Measurements from ENCODE around the gene STK32B.

STK32B gene

DNA sequence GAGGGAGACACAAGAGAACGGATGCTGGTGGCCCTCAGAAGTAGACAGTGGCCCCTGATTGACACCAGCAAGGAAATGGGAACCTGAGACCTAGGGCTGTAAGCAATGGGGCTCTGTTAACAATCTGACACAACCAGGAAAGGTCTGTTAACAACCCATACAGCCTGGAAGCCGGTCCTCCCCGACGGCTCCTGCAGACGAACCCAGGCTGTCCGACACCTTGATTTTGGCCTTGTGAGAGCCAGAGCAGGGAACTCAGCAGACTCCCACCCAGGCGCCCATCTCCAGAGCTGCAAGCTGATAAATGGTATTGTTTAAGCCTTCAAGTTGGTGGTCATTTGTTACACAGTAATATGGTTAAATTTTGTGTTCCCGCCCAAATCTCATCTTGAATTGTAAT is 21.8 kb upstream of the STK32B start:
- no peaks in the 10 kb centered on the region for H3K36me3 ChIP-seq (ENCODE audit: control insufficient read depth in 2 of 2, insufficient read depth in 2 of 2, low read length in 2 of 2)
- no peak overlapping the region for H3K4me3 ChIP-seq (ENCODE audit: low read length in 2 of 2)
- H3K9ac ChIP-seq (ENCODE audit: low read length in 2 of 2), result no peak overlapping the region
- H3K9me3 ChIP-seq (ENCODE audit: control insufficient read depth in 2 of 2, low read length in 2 of 2), result no peaks in the 10 kb centered on the region
- no peaks in the 10 kb centered on the region for H3K27me3 ChIP-seq (ENCODE audit: control insufficient read depth in 1 of 2, insufficient read depth in 2 of 2, low read length in 2 of 2)
- H3K4me1 ChIP-seq (ENCODE audit: control insufficient read depth, insufficient read depth, low read length), result peaks cover 13% of the 10 kb centered on the region
- no peak overlapping the region for H3K27ac ChIP-seq (ENCODE audit: low read length)

DNA sequence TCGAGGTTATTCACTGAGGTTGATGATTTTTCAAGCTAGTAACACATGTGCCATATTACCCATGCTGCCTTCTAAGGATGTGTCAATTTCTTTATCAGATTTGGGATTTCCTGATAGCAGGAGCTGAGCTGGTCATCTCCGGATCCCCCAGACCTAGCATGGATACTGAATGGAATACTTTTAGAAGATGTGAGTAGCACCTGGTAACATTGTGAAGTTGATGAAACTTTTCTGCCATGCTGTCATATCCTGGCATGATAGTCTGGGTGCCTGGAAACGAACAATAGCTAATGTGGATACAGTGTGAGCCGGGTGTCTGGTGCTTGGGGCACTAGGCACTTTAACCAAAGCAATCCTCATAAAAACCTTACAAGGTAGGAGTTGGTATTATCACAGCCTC is 21.1 kb upstream of the STK32B start:
- Histone ChIP-seq H3K9me3 (ENCODE audit: control insufficient read depth in 2 of 2, low read length in 2 of 2) (no peaks in the 10 kb centered on the region), H3K27me3 (ENCODE audit: control insufficient read depth in 1 of 2, insufficient read depth in 2 of 2, low read length in 2 of 2) (no peaks in the 10 kb centered on the region), H3K27ac (ENCODE audit: low read length) (no peak overlapping the region), H3K4me3 (ENCODE audit: low read length in 2 of 2) (no peak overlapping the region), H3K36me3 (ENCODE audit: control insufficient read depth in 2 of 2, insufficient read depth in 2 of 2, low read length in 2 of 2) (no peaks in the 10 kb centered on the region), H3K9ac (ENCODE audit: low read length in 2 of 2) (no peak overlapping the region), H3K4me1 (ENCODE audit: control insufficient read depth, insufficient read depth, low read length) (peaks cover 19% of the 10 kb centered on the region)

DNA sequence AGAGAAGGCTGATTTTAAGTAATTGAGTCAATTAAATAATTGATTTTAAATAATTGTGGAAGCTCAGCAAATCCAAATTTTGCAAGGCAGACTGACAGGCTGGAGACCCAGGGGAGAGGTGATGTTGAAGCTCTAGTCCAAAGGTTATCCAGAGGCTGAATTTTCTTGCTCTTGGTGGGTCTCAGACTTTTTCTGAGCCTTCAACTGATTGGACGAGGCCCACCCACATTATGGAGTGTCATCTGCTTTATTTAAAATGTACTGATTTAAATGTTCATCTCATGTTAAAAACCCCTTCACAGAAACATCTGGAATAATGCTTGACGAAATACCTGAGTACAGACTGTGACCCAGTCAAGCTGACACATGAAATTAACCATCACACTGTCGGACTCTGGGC is 20.4 kb upstream of the STK32B start:
- peaks cover 19% of the 10 kb centered on the region for H3K4me1 ChIP-seq (ENCODE audit: control insufficient read depth, insufficient read depth, low read length)
- no peak overlapping the region for H3K4me3 ChIP-seq (ENCODE audit: low read length in 2 of 2)
- no peaks in the 10 kb centered on the region for H3K27me3 ChIP-seq (ENCODE audit: control insufficient read depth in 1 of 2, insufficient read depth in 2 of 2, low read length in 2 of 2)
- H3K36me3 ChIP-seq (ENCODE audit: control insufficient read depth in 2 of 2, insufficient read depth in 2 of 2, low read length in 2 of 2), result no peaks in the 10 kb centered on the region
- no peak overlapping the region for H3K9ac ChIP-seq (ENCODE audit: low read length in 2 of 2)
- no peak overlapping the region for H3K27ac ChIP-seq (ENCODE audit: low read length)
- no peaks in the 10 kb centered on the region for H3K9me3 ChIP-seq (ENCODE audit: control insufficient read depth in 2 of 2, low read length in 2 of 2)

DNA sequence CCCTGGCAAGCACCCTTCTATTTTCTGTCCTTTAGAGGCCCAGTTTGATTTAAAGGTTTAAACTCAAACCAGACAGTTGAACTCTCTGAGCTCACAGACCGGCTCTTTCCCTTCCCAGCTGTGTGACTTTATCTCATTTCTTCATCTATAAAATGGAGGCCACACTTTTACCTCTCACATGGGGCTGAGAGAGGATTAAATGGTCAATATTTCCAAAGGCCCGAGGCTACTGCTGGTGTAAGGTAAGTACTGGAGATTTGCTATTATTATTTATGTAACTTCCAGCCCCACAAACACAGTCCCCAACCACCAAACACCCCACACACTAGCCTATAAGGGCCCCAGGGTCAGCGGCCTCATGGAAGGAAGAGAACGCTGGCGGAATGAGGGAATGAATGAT is 18.5 kb upstream of the STK32B start:
- Histone ChIP-seq H3K4me3 (ENCODE audit: low read length in 2 of 2) (no peak overlapping the region), H3K36me3 (ENCODE audit: control insufficient read depth in 2 of 2, insufficient read depth in 2 of 2, low read length in 2 of 2) (no peaks in the 10 kb centered on the region), H3K4me1 (ENCODE audit: control insufficient read depth, insufficient read depth, low read length) (peaks cover 24% of the 10 kb centered on the region), H3K9ac (ENCODE audit: low read length in 2 of 2) (no peak overlapping the region), H3K27me3 (ENCODE audit: control insufficient read depth in 1 of 2, insufficient read depth in 2 of 2, low read length in 2 of 2) (no peaks in the 10 kb centered on the region), H3K9me3 (ENCODE audit: control insufficient read depth in 2 of 2, low read length in 2 of 2) (no peaks in the 10 kb centered on the region), H3K27ac (ENCODE audit: low read length) (no peak overlapping the region)

DNA sequence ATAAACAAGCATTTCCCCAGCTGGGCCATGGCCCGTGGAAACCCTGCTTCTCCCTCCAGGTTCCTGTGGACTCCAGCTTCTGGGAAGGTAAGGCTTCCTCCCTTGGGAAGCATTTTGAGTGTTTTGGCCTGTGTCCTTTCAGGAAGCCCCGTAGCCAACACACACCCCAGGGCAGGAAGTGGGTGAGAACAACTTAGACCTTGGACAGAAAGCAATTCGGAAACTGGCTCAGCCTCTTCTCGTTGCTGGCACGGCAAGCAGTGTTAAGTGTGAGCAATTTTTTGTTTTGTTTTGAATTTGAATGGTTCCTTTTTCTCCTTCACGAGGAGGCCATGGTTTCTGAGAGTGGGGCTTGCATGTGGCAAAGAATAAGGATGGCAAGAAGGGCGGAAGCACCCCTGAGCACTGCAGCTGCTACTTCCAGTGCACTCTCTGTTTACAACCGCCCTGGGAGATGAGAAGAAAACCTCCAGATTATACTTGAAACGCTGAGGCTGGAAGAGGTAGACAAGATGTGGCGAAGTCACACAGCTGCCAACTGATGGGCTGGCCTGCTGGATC is 17.9 kb upstream of the STK32B start:
- Histone ChIP-seq H3K27me3 (ENCODE audit: control insufficient read depth in 1 of 2, insufficient read depth in 2 of 2, low read length in 2 of 2) (no peaks in the 10 kb centered on the region), H3K36me3 (ENCODE audit: control insufficient read depth in 2 of 2, insufficient read depth in 2 of 2, low read length in 2 of 2) (no peaks in the 10 kb centered on the region), H3K27ac (ENCODE audit: low read length) (peak overlapping the region; percentile 49), H3K4me1 (ENCODE audit: control insufficient read depth, insufficient read depth, low read length) (peaks cover 29% of the 10 kb centered on the region), H3K9me3 (ENCODE audit: control insufficient read depth in 2 of 2, low read length in 2 of 2) (no peaks in the 10 kb centered on the region), H3K4me3 (ENCODE audit: low read length in 2 of 2) (no peak overlapping the region), H3K9ac (ENCODE audit: low read length in 2 of 2) (no peak overlapping the region)

DNA sequence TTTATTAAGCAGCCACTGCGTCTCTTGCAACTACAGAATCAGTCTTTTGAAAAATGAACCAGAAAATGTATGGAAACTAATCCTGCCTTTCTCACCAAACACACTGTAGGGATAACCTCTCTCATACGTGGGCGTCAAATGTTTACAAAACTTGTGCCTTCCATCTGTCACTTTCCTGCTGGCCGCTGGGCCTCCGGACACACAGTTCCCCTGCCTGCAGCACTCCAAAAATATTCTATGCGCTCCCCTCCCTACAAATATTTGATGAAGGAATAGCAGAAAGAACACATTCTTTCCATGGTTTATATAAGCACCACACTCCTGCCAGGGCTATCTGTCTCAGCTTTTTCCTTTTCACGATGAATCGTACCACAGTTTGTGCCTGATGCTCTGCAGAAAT is 17.1 kb upstream of the STK32B start:
- no peaks in the 10 kb centered on the region for H3K9me3 ChIP-seq (ENCODE audit: control insufficient read depth in 2 of 2, low read length in 2 of 2)
- H3K4me3 ChIP-seq (ENCODE audit: low read length in 2 of 2), result peak overlapping the region in 1 of 2 donors; percentile 15
- H3K36me3 ChIP-seq (ENCODE audit: control insufficient read depth in 2 of 2, insufficient read depth in 2 of 2, low read length in 2 of 2), result no peaks in the 10 kb centered on the region
- no peaks in the 10 kb centered on the region for H3K27me3 ChIP-seq (ENCODE audit: control insufficient read depth in 1 of 2, insufficient read depth in 2 of 2, low read length in 2 of 2)
- H3K9ac ChIP-seq (ENCODE audit: low read length in 2 of 2), result no peak overlapping the region
- peaks cover 29% of the 10 kb centered on the region for H3K4me1 ChIP-seq (ENCODE audit: control insufficient read depth, insufficient read depth, low read length)
- peak overlapping the region; percentile 49 for H3K27ac ChIP-seq (ENCODE audit: low read length)

DNA sequence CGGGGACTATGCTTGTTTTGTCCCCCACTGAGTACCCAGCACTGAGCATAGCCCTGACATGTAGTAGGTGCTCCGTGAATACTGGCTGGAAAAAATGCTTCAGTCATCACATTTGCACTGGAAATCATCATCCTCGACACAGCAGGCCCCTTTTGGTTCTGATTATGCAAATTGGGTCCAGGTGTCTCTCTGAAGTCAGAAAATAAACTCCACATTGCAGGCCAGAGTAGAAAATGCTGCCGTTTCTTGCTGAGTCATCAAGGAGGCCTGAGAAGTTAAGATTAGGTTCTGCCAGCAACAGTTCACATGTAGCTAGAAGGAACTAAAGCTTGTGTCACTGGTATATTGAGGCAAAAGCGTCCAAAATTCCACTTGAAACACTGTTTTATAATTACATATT is 15.0 kb upstream of the STK32B start:
- Histone ChIP-seq H3K36me3 (ENCODE audit: control insufficient read depth in 2 of 2, insufficient read depth in 2 of 2, low read length in 2 of 2) (no peaks in the 10 kb centered on the region), H3K27me3 (ENCODE audit: control insufficient read depth in 1 of 2, insufficient read depth in 2 of 2, low read length in 2 of 2) (no peaks in the 10 kb centered on the region), H3K27ac (ENCODE audit: low read length) (no peak overlapping the region), H3K9ac (ENCODE audit: low read length in 2 of 2) (no peak overlapping the region), H3K4me1 (ENCODE audit: control insufficient read depth, insufficient read depth, low read length) (peaks cover 29% of the 10 kb centered on the region), H3K9me3 (ENCODE audit: control insufficient read depth in 2 of 2, low read length in 2 of 2) (no peaks in the 10 kb centered on the region), H3K4me3 (ENCODE audit: low read length in 2 of 2) (no peak overlapping the region)

DNA sequence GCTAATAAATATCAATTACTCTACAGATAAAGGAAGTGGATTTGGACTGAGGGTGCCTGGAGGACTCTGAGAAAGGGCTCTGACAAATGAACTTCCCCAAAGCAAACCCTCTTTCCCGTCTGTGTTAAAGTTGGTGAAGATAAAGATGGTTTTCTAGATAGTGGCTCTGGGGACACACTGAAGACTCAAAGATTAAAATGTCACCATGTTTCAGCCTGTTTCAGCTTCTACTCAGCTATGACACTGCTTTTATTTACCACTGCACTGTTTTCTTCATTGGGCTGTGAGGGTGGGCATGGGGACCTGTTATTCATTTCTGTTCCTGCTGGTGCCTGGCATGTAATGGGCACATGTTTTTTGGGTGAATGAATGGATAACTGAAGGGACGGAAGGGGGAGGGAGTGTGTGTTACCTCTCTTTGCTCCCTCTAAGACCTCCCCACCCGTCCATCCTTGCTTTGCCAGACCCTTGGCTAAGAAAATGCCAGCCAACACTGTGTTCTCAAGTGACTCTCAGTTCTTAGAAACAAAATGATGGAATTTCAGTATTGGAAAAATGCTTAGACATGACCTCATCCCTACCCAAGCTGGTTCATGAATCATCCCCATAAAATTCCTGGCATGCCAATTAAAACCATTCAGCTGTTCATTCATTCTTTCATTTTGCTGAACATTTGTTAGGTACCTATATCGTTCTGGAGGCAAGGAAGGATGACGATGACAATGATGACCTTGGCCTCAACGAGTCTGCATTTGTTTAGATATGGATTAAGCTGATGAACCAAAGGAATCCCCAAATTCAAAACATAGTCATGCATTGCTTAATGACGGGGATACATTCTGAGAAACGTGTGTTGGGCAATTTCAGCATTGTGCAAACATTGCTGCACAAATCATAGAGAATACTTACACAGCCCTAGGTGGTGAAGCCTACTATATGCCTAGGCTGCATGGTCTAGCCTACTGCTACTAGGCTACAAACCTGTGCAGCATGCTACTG is 13.4 kb upstream of the STK32B start:
- peaks cover 29% of the 10 kb centered on the region for H3K4me1 ChIP-seq (ENCODE audit: control insufficient read depth, insufficient read depth, low read length)

DNA sequence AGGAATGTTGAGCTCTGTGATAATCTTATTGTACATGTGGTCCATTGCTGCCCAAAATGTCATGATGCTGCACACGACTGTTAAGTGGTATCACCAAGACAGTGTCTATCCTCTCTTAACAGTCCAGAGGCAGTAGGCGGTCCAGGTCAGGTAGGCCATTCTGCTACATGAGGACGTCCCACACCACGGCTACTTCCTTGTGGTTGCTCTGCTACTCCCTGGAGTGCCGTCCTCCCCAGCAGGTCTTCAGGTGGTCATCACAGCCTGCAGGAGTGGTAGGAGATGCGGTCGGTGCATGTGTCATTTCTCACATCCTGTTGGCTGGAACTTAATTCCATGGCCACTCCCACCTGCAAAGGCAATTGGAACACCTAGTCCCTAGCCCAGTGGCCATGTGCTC is 11.5 kb upstream of the STK32B start:
- Histone ChIP-seq H3K9ac (ENCODE audit: low read length in 2 of 2) (no peak overlapping the region), H3K36me3 (ENCODE audit: control insufficient read depth in 2 of 2, insufficient read depth in 2 of 2, low read length in 2 of 2) (no peaks in the 10 kb centered on the region), H3K27me3 (ENCODE audit: control insufficient read depth in 1 of 2, insufficient read depth in 2 of 2, low read length in 2 of 2) (peaks cover 0 to 4% of the 10 kb centered on the region in 2 donors), H3K4me3 (ENCODE audit: low read length in 2 of 2) (no peak overlapping the region), H3K27ac (ENCODE audit: low read length) (no peak overlapping the region), H3K4me1 (ENCODE audit: control insufficient read depth, insufficient read depth, low read length) (peaks cover 13% of the 10 kb centered on the region), H3K9me3 (ENCODE audit: control insufficient read depth in 2 of 2, low read length in 2 of 2) (no peaks in the 10 kb centered on the region)

More for the DNA sequence above, 13.4 kb upstream of the STK32B start:
- Histone ChIP-seq H3K27me3 (ENCODE audit: control insufficient read depth in 1 of 2, insufficient read depth in 2 of 2, low read length in 2 of 2) (no peaks in the 10 kb centered on the region), H3K4me3 (ENCODE audit: low read length in 2 of 2) (no peak overlapping the region), H3K27ac (ENCODE audit: low read length) (no peak overlapping the region), H3K9me3 (ENCODE audit: control insufficient read depth in 2 of 2, low read length in 2 of 2) (no peaks in the 10 kb centered on the region), H3K9ac (ENCODE audit: low read length in 2 of 2) (no peak overlapping the region), H3K36me3 (ENCODE audit: control insufficient read depth in 2 of 2, insufficient read depth in 2 of 2, low read length in 2 of 2) (no peaks in the 10 kb centered on the region)

DNA sequence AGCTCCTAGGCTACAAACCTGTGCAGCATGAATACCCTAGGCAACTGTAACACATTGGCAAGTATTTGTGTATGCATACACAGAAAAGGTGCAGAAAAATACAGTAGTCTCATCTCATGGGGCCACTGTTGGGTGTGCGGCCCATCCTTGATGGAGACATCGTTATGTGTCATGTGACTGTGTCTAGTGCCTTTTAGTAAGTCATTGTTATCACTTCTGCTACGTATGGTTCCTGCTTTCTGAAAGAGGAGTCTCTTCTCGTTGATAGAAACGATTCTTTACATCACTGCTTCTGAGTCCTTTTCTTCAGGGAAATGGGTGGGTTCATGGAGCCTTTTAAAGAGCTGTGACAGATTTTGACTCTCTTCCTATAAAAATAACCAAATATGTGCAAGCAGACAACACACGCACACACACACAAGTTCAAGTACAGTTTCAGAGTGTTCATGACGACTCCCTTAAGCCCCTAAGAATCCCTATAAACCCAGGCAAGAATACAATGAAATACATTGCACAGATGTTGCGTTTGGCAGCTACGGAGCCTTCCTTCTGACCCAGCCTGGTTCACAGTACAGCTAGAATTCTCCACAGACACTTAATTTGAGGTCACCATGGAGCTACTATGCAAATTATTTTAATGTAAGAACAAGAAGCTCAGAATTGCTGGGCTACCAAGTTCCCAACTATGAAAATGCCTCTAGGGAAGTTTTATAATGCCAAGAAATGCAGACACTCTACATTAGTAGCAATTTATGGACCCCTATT is 10.2 kb upstream of the STK32B start:
- peaks cover 0 to 4% of the 10 kb centered on the region in 2 donors for H3K27me3 ChIP-seq (ENCODE audit: control insufficient read depth in 1 of 2, insufficient read depth in 2 of 2, low read length in 2 of 2)
- H3K27ac ChIP-seq (ENCODE audit: low read length), result no peak overlapping the region

More for the DNA sequence above, 10.2 kb upstream of the STK32B start:
- Histone ChIP-seq H3K36me3 (ENCODE audit: control insufficient read depth in 2 of 2, insufficient read depth in 2 of 2, low read length in 2 of 2) (no peaks in the 10 kb centered on the region), H3K4me3 (ENCODE audit: low read length in 2 of 2) (no peak overlapping the region), H3K9me3 (ENCODE audit: control insufficient read depth in 2 of 2, low read length in 2 of 2) (no peaks in the 10 kb centered on the region), H3K4me1 (ENCODE audit: control insufficient read depth, insufficient read depth, low read length) (peaks cover 10% of the 10 kb centered on the region), H3K9ac (ENCODE audit: low read length in 2 of 2) (no peak overlapping the region)

Measured in stomach smooth muscle (tissue), 2 donors.